Inflammatory macrophage (primary cell): ENCODE results near the gene GPC5.
"Not testable (repeated sequence)": the region's sequence is repeated elsewhere in the genome, so short reads cannot be mapped to it uniquely, and the experiment has no call there.

Experiments
- DNase-seq, 2 donors: peaks; one replicate each; pipeline ENCODE4 v3.0.0-alpha.2; 2020 to 2022

GPC5 gene

GRCh38 chr13:92681239-92681638 lies 1282.8 kb downstream of the GPC5 start:
- no peak for DNase-seq

GRCh38 chr13:92682832-92683517 lies 1284.6 kb downstream of the GPC5 start:
- no peak for DNase-seq

GRCh38 chr13:92694047-92694446 lies 1295.6 kb downstream of the GPC5 start:
- no peak for DNase-seq

DNA sequence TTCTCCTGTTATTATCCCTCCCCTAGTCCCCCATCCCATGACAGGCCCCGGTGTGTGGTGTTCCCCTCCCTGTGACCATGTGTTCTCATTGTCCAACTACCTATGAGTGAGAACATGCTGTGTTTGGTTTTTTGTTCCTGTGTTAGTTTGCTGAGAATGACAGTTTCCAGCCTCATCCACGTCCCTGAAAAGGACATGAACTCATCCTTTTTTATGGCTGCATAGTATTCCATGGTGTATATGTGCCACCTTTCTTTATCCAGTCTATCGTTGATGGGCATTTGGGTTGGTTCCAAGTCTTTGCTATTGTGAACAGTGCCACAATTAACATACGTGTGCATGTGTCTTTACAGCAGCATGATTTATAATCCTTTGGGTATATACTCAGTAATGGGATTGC lies 1297.4 kb downstream of the GPC5 start:
- DNase-seq: not testable (repeated sequence)

DNA sequence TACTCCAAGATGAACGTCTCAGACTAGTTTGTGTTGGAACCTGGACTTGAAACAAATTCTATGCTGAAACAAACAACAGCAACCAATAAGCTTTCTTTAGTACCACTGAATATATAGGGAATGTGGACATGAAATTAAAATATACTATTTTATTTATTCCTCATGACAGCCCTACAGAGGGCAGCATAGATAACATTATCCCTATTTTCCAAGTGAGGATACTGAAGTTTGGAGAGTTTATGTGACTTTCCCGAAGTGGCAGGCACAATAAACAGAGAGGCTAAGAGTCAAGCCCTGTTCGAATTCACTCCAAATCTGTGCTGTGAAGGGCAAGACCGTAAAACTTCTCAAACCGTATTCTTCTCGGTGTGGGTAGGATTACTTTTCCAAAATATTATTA lies 1318.3 kb downstream of the GPC5 start:
- no peak for DNase-seq

- DNase-seq: no peak
Measured at GRCh38 chr13:92717857-92718256, 1319.4 kb downstream of the GPC5 start.

GRCh38 chr13:92719868-92720267 lies 1321.4 kb downstream of the GPC5 start:
- no peak for DNase-seq

GRCh38 chr13:92721620-92722019 lies 1323.2 kb downstream of the GPC5 start:
- DNase-seq: no peak

GRCh38 chr13:92727118-92727517 lies 1328.7 kb downstream of the GPC5 start:
- DNase-seq: no peak

GRCh38 chr13:92734068-92734467 lies 1335.6 kb downstream of the GPC5 start:
- DNase-seq: no peak

- DNase-seq: no peak
Measured at GRCh38 chr13:92734545-92734944, 1336.1 kb downstream of the GPC5 start.

DNA sequence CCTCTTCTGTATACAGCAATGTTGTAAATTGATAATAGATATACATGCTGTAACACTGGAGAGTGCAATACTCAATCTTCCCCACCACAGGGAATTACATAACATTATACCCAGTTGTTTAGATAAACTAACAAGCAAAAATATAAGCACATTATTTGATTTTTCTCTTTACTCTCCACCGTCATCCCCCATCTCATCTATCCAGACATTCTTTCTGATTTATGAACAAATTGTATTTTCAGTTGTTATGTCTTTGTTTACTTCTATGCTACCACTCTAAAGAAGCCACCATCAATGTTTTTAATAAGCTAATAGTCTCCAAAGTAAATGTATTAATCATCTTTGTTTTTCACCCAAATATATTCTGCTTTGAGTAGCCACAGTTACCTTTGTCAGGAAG lies 1337.5 kb downstream of the GPC5 start:
- no peak for DNase-seq

DNA sequence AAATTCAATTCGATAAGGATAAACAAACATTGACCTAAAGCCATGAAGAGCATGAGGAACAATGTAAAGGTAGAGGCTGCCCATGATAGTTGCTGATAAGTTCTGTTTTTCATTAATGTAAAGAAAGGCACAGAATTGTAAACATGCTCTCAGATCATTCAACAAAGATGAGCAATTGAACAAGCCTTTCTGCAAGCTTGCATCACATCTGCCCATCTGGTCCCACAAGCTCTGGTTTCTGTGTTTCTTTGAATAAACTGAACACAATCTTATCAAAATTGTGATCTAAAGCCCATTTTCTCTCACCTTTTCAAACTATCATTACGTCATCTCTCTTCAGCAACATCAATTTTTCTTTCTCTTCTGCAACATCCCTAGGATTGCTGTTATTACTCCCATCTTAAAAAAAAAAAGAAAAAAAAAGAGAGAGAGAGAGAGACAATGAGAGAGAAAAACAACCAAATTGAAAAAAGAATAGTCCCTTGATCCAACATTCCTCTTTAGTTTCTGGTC lies 1340.9 kb downstream of the GPC5 start:
- DNase-seq: no peak

- no peak for DNase-seq
Measured at GRCh38 chr13:92743992-92744391, 1345.6 kb downstream of the GPC5 start.

DNA sequence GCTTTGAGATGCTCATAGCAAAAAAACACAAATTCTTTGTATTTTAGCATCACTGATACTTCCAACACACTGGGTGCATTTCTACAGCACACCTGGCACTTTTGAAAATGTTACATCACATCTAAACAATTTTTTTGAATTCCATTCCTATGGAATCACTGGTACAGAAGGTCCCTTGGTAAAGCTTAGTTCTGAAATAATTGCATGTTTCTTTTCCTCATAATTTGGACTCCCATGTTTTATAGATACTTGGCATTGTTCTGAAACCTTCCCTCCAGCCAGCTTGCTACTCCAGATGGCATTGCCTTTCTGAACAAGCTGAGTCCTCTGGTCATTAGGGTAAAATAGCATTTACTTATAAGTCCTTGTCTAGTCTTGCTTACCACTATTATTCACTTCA lies 1346.8 kb downstream of the GPC5 start:
- no peak for DNase-seq

GRCh38 chr13:92752705-92753104 lies 1354.3 kb downstream of the GPC5 start:
- not testable (repeated sequence) for DNase-seq

DNA sequence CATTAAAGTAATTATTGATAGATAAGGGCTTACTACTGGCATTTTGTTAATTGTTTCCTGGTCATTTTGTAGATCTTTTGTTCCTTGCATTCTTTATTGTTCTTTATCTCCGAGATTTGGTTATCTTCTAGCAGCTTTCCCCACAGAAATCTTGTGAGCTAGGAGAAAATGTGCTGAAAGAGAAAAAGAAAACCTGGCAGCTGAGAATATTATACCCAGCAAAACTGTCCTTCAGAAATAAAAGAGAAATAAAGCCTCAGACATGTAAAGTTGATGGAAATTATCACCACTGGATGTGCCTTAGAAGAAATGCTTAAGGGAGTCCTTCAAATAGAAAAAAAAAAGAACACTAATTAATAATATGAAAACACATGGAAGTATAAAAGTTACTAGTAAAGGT lies 1363.3 kb downstream of the GPC5 start:
- no peak for DNase-seq

- no peak for DNase-seq
Measured at GRCh38 chr13:92767468-92767867, 1369.0 kb downstream of the GPC5 start.

DNA sequence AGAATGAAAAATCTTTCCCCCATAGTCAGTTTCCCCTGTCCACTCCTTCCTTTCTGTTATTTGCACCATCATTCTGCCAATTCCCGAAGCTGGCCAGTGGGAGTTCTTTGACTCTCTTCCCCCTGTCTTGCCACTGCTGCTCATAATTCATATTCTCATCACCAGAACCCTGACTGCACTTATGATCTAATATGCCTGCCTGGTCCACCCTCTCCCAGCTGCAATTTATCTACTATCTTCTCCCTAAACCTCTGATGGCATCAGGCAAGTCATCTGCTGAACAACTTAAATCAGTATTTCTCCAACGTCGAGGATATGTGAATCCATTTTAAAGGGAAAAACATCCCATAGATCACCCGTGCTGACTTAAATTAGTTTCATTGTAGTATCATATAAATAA lies 1370.2 kb downstream of the GPC5 start:
- no peak for DNase-seq

GRCh38 chr13:92769046-92769445 lies 1370.6 kb downstream of the GPC5 start:
- DNase-seq: no peak

DNA sequence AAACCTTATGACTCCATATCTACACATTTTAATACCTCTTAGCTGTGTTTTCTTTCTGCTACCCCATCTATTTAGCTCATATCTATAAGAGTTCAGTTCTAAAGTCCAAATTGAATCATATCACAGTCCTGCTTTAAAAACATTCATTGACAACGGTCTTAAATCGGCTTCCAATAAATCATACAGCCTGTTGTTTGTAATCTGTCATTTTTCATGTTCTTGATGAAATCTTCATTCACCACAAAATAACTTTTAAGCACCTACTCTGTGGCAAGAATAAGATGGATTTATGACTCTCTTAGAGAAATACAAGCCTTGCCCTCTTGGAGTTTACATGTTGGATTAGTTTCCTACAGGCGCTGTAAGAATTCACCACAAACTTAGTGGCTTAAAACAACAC lies 1377.2 kb downstream of the GPC5 start:
- DNase-seq: no peak

- DNase-seq: no peak
Measured at GRCh38 chr13:92781965-92782690, 1383.7 kb downstream of the GPC5 start.

GRCh38 chr13:92802776-92803175 lies 1404.4 kb downstream of the GPC5 start:
- no peak for DNase-seq

DNA sequence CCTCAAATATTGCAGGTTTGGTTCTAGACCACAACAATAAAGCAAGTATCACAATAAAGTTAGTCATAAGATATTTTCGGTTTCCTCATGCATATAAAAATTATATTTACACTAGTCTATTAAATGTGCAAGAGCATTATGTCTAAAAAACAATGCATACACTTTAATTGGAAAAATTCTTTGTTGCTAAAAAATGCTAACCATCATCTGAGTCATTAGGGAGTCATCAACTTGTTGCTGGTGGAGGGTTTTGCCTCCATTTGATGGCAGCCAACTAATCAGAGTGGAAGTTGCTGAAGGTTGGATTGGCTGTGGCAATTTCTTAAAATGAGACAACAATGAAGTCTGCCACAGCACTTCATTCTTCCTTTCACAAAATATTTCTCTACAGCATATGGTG lies 1405.9 kb downstream of the GPC5 start:
- no peak for DNase-seq
